Tibial nerve (tissue), 4 donors: ENCODE measurements around the gene SORBS1.

ENCODE experiments used
- EP300 ChIP-seq, 2 donors: sonication (generic); formaldehyde crosslinking; IDR thresholded peaks; one replicate each; pipeline ENCODE4 v1.6.1; 2017; ENCODE audit warnings: antibody characterized with exemption in 2 of 2, mild to moderate bottlenecking in 1 of 2
- POLR2A ChIP-seq, 2 donors: fragments of 450-650 bp; IDR thresholded peaks; one replicate each; pipeline ENCODE4 v1.6.1; 2017; ENCODE audit warnings: antibody characterized with exemption in 2 of 2, mild to moderate bottlenecking in 2 of 2, moderate library complexity in 2 of 2
- TF ChIP-seq, protein P1 (sequence below), 5 experiments: fragments of 200-600 bp in 3 of 5; fragments of 450-650 bp in 2 of 5; sonication (generic) in 3 of 5; IDR thresholded peaks; one replicate each; pipeline ENCODE4 v1.5.1; 2016 to 2019; ENCODE audit warnings: antibody characterized with exemption in 5 of 5, mild to moderate bottlenecking in 3 of 5, moderate library complexity in 2 of 5

- TF ChIP-seq POLR2A (IDR thresholded peaks at IDR 0.05) (no peak), EP300 (IDR thresholded peaks at IDR 0.05) (no peak)
- TF ChIP-seq, protein P1, sequence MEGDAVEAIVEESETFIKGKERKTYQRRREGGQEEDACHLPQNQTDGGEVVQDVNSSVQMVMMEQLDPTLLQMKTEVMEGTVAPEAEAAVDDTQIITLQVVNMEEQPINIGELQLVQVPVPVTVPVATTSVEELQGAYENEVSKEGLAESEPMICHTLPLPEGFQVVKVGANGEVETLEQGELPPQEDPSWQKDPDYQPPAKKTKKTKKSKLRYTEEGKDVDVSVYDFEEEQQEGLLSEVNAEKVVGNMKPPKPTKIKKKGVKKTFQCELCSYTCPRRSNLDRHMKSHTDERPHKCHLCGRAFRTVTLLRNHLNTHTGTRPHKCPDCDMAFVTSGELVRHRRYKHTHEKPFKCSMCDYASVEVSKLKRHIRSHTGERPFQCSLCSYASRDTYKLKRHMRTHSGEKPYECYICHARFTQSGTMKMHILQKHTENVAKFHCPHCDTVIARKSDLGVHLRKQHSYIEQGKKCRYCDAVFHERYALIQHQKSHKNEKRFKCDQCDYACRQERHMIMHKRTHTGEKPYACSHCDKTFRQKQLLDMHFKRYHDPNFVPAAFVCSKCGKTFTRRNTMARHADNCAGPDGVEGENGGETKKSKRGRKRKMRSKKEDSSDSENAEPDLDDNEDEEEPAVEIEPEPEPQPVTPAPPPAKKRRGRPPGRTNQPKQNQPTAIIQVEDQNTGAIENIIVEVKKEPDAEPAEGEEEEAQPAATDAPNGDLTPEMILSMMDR (IDR thresholded peaks at IDR 0.05), result no peak
These were observed 228.4 kb downstream of the SORBS1 start for GRCh38 chr10:95332666-95333249.
